Kidney tubule cell (primary cell): ENCODE results near the gene SARM1.
"Not testable (repeated sequence)": the region's sequence is repeated elsewhere in the genome, so short reads cannot be mapped to it uniquely, and the experiment has no call there.

Experiments
- DNase-seq: peaks from one replicate; pipeline ENCODE4 v3.0.0-alpha.2; 2018; ENCODE audit warnings: low spot score

The SARM1 gene

DNA sequence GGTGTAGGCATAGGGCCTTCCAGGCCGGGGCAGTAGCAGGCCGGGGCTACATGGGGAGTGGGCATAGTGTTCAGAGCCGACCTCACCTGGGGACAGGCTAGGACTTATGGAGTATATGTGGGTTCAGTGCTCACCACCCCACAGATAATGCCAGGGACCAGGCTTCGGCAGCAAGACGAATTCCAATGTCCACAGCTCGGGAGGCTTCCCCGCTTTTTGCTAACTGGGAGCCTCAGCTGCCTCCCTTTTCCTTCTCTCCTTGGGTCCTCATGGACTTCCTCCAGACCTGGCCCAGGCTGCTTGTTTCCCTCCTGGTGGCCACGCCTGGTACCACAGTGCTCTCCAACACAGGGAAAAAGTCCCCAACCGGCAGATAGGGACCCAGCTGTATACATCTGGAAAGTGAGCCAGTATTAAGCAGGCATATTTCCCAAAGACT, 54.6 kb downstream of the SARM1 start:
- DNase-seq, result no peak

DNA sequence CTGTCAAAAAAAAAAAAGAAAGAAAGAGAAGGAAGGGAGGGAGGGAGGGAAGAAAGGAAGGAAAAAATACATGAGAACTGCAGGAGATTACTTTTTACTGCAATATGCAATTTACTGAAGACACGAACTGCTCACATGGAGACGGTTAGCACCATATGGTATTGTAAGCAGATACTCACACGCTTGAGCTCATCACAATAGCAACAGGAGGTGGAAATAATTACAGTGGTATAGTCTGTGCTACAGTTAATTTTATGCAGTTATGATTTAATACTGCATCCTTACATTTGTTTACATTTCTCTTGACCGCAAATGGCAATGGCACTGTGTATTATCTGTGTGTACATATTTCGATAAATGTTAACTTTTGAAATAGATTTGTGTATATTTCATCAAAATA, 55.9 kb downstream of the SARM1 start:
- no peak for DNase-seq

GRCh38 chr17:28427982-28428381, 56.5 kb downstream of the SARM1 start:
- not testable (repeated sequence) for DNase-seq

DNA sequence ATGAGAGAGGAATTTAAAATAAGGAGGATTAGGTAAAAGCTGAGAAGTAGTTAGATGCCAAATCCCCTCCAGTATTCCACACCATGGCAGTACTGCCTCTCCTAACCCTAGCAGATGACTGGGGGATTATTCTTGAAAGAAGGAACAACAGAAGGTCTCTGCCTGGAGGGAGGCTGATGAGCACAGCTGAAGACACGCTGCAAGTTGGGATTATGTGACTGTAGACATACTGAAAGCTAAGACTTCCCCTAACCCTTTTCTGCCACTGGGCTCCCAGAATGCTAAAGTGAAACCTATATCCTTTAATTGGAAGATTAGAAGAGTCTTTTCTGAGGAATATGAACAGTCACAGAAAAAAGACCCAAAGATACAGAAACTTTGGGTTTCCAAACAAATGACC, 62.2 kb downstream of the SARM1 start:
- no peak for DNase-seq

DNA sequence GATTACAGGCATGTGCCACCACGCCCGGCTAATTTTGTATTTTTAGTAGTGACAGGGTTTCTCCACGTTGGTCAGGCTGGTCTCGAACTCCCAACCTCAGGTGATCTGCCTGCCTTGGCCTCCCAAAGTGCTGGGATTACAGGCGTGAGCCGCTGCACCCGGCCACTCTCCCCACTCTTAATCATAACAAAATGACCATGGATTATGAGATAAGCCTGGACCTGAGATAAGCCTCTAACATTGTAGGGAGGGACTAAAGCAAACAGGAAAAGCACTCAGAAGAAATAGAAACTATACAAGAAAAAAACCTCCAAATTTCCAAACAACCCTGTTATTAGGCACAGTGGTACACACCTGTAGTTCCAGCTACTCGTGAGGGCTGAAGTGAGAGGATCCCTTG, 62.8 kb downstream of the SARM1 start:
- DNase-seq, result not testable (repeated sequence)

- DNase-seq, result no peak
Observed at GRCh38 chr17:28443901-28444638, 72.6 kb downstream of the SARM1 start.

- DNase-seq, result no peak
Observed at GRCh38 chr17:28446716-28447395, 75.4 kb downstream of the SARM1 start.

DNA sequence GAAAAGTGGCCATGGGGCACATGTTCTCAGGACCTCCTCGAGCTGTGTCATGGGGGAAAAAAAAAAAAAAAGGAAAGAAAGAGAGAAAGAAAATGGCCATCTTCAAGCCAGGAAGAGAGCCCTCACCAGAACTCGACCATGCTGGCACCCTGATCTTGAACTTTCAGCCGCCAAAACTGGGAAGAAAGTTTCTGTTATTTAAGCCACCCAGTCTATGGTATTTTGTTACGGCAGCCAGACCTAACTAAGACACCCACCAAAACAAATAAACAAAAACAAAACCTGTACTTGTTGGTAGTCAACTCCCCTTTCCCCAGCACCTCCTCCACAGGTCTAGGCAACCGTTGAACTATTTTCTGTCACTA, 75.9 kb downstream of the SARM1 start:
- DNase-seq, result no peak

- no peak for DNase-seq
Observed at GRCh38 chr17:28449859-28450258, 78.4 kb downstream of the SARM1 start.
